ENCODE measurements around the gene ZMPSTE24. TPM values are rescaled to one million over a fixed set of nuclear protein-coding genes. Genes with fewer than 3 reads are reported as not detected.

ZMPSTE24 gene
- total RNA-seq, 1 donor from 2014 or later = 49.6 TPM

GRCh38 chr1:40248412-40248811 is 9.6 kb upstream of the ZMPSTE24 start:
- DNase-seq (ENCODE audit: low spot score) = no peak
- Mint-ChIP-seq H3K9me3 (ENCODE audit: low read depth) (no peaks in the 10 kb centered on the region), H3K4me1 (ENCODE audit: low read depth) (peaks cover 11% of the 10 kb centered on the region), H3K36me3 (ENCODE audit: low read depth) (no peaks in the 10 kb centered on the region), H3K27me3 (ENCODE audit: low read depth) (no peaks in the 10 kb centered on the region), H3K4me3 (ENCODE audit: unreplicated experiment) (no peak overlapping the region), H3K27ac (ENCODE audit: unreplicated experiment) (no peak overlapping the region)
- TF ChIP-seq CTCF (IDR thresholded peaks at IDR 0.05) = no peak

- H3K4me3 Mint-ChIP-seq (ENCODE audit: unreplicated experiment) = no peak overlapping the region
- no peak for TF ChIP-seq CTCF (IDR thresholded peaks at IDR 0.05)
- H3K36me3 Mint-ChIP-seq (ENCODE audit: low read depth) = peaks cover 1% of the 10 kb centered on the region
- peaks cover 10% of the 10 kb centered on the region for H3K4me1 Mint-ChIP-seq (ENCODE audit: low read depth)
- H3K9me3 Mint-ChIP-seq (ENCODE audit: low read depth) = no peaks in the 10 kb centered on the region
- DNase-seq (ENCODE audit: low spot score) = no peak
- no peaks in the 10 kb centered on the region for H3K27me3 Mint-ChIP-seq (ENCODE audit: low read depth)
- no peak overlapping the region for H3K27ac Mint-ChIP-seq (ENCODE audit: unreplicated experiment)
Measured at GRCh38 chr1:40251456-40251855, 6.6 kb upstream of the ZMPSTE24 start.

- Mint-ChIP-seq H3K27ac (ENCODE audit: unreplicated experiment) (no peak overlapping the region), H3K4me3 (ENCODE audit: unreplicated experiment) (no peak overlapping the region), H3K27me3 (ENCODE audit: low read depth) (no peaks in the 10 kb centered on the region), H3K36me3 (ENCODE audit: low read depth) (peaks cover 1% of the 10 kb centered on the region), H3K4me1 (ENCODE audit: low read depth) (peaks cover 16% of the 10 kb centered on the region), H3K9me3 (ENCODE audit: low read depth) (no peaks in the 10 kb centered on the region)
- no peak for TF ChIP-seq CTCF (IDR thresholded peaks at IDR 0.05)
- no peak for DNase-seq (ENCODE audit: low spot score)
Measured at GRCh38 chr1:40252601-40253000, 5.4 kb upstream of the ZMPSTE24 start.

- no peak for DNase-seq (ENCODE audit: low spot score)
- no peak for TF ChIP-seq CTCF (IDR thresholded peaks at IDR 0.05)
- no peak overlapping the region for H3K4me3 Mint-ChIP-seq (ENCODE audit: unreplicated experiment)
- no peaks in the 10 kb centered on the region for H3K9me3 Mint-ChIP-seq (ENCODE audit: low read depth)
- no peaks in the 10 kb centered on the region for H3K27me3 Mint-ChIP-seq (ENCODE audit: low read depth)
- no peak overlapping the region for H3K27ac Mint-ChIP-seq (ENCODE audit: unreplicated experiment)
- H3K4me1 Mint-ChIP-seq (ENCODE audit: low read depth) = peaks cover 24% of the 10 kb centered on the region
- peaks cover 2% of the 10 kb centered on the region for H3K36me3 Mint-ChIP-seq (ENCODE audit: low read depth)
Measured at GRCh38 chr1:40255231-40255630, 2.8 kb upstream of the ZMPSTE24 start.

- TF ChIP-seq CTCF (IDR thresholded peaks at IDR 0.05) = no peak
- no peaks in the 10 kb centered on the region for H3K27me3 Mint-ChIP-seq (ENCODE audit: low read depth)
- H3K4me3 Mint-ChIP-seq (ENCODE audit: unreplicated experiment) = peak overlapping the region; percentile 96
- H3K27ac Mint-ChIP-seq (ENCODE audit: unreplicated experiment) = peak overlapping the region; percentile 100
- no peak for DNase-seq (ENCODE audit: low spot score)
- H3K4me1 Mint-ChIP-seq (ENCODE audit: low read depth) = peaks cover 32% of the 10 kb centered on the region
- H3K36me3 Mint-ChIP-seq (ENCODE audit: low read depth) = peaks cover 10% of the 10 kb centered on the region
- no peaks in the 10 kb centered on the region for H3K9me3 Mint-ChIP-seq (ENCODE audit: low read depth)
Measured at GRCh38 chr1:40256401-40257084, 1.5 kb upstream of the ZMPSTE24 start.
